ENCODE results near the gene PTPRZ1.

The PTPRZ1 gene

GRCh38 chr7:121873289-121874194, 581 bp downstream of the PTPRZ1 start:
- no peaks in the 10 kb centered on the region for H3K36me3 ChIP-seq (replicated peaks; ENCODE audit: low read depth, low read length)
- H3K9me3 ChIP-seq (ENCODE audit: insufficient read depth, low read length) = no peaks in the 10 kb centered on the region
- H2AFZ ChIP-seq (ENCODE audit: low read depth, low read length) = no peak overlapping the region
- no peak overlapping the region for H3K27ac ChIP-seq (ENCODE audit: low read length)
- TF ChIP-seq CTCF (IDR thresholded peaks at IDR 0.05; ENCODE audit: low read depth, low read length) (no peak), EZH2phosphoT487 (IDR thresholded peaks at IDR 0.05; ENCODE audit: low read depth) (no peak)
- H3K79me2 ChIP-seq (ENCODE audit: low read length) = no peaks in the 10 kb centered on the region
- H3K4me2 ChIP-seq (ENCODE audit: low read length) = no peak overlapping the region
- H3K9ac ChIP-seq (ENCODE audit: low read length) = no peak overlapping the region
- H4K20me1 ChIP-seq (ENCODE audit: insufficient read depth, low read length) = no peaks in the 10 kb centered on the region
- H3K27me3 ChIP-seq (ENCODE audit: low read depth, low read length) = no peaks in the 10 kb centered on the region
- no peaks in the 10 kb centered on the region for H3K4me1 ChIP-seq (ENCODE audit: low read length)
- no peak overlapping the region for H3K4me3 ChIP-seq (ENCODE audit: low read length)

GRCh38 chr7:121874298-121874697, 1.3 kb downstream of the PTPRZ1 start:
- Histone ChIP-seq H3K27ac (ENCODE audit: low read length) (no peak overlapping the region), H3K4me3 (ENCODE audit: low read length) (no peak overlapping the region), H2AFZ (ENCODE audit: low read depth, low read length) (no peak overlapping the region), H3K9ac (ENCODE audit: low read length) (no peak overlapping the region), H3K9me3 (ENCODE audit: insufficient read depth, low read length) (no peaks in the 10 kb centered on the region), H3K4me1 (ENCODE audit: low read length) (no peaks in the 10 kb centered on the region), H4K20me1 (ENCODE audit: insufficient read depth, low read length) (no peaks in the 10 kb centered on the region), H3K27me3 (ENCODE audit: low read depth, low read length) (no peaks in the 10 kb centered on the region), H3K79me2 (ENCODE audit: low read length) (no peaks in the 10 kb centered on the region), H3K36me3 (replicated peaks; ENCODE audit: low read depth, low read length) (no peaks in the 10 kb centered on the region), H3K4me2 (ENCODE audit: low read length) (no peak overlapping the region)
- no peak for TF ChIP-seq EZH2phosphoT487 (IDR thresholded peaks at IDR 0.05; ENCODE audit: low read depth)
- TF ChIP-seq CTCF (IDR thresholded peaks at IDR 0.05; ENCODE audit: low read depth, low read length) = no peak

DNA sequence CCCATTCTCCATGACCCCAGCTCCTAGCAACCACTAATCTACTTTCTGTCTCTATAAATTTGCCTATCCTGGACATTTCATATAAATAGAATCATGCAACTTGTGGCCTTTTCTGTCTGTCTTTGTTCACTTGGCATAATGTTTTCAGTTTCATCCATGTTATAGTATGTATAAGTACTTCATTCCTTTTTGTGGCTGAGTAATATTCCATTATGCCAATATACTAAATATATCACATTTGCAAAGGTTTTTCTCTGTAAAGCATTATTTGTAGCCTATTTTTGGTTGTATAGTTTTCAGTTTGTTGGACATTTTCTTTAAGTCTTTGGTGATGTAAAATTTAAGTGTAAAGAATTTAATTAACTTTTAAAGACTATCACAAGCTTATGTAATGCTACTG, 2.2 kb downstream of the PTPRZ1 start:
- no peaks in the 10 kb centered on the region for H4K20me1 ChIP-seq (ENCODE audit: insufficient read depth, low read length)
- no peaks in the 10 kb centered on the region for H3K9me3 ChIP-seq (ENCODE audit: insufficient read depth, low read length)
- TF ChIP-seq CTCF (IDR thresholded peaks at IDR 0.05; ENCODE audit: low read depth, low read length) = no peak
- TF ChIP-seq EZH2phosphoT487 (IDR thresholded peaks at IDR 0.05; ENCODE audit: low read depth) = no peak
- H3K27ac ChIP-seq (ENCODE audit: low read length) = no peak overlapping the region
- H3K79me2 ChIP-seq (ENCODE audit: low read length) = no peaks in the 10 kb centered on the region
- no peak overlapping the region for H2AFZ ChIP-seq (ENCODE audit: low read depth, low read length)
- no peak overlapping the region for H3K4me3 ChIP-seq (ENCODE audit: low read length)
- no peak overlapping the region for H3K9ac ChIP-seq (ENCODE audit: low read length)
- H3K36me3 ChIP-seq (replicated peaks; ENCODE audit: low read depth, low read length) = no peaks in the 10 kb centered on the region
- no peaks in the 10 kb centered on the region for H3K4me1 ChIP-seq (ENCODE audit: low read length)
- no peaks in the 10 kb centered on the region for H3K27me3 ChIP-seq (ENCODE audit: low read depth, low read length)
- H3K4me2 ChIP-seq (ENCODE audit: low read length) = no peak overlapping the region

DNA sequence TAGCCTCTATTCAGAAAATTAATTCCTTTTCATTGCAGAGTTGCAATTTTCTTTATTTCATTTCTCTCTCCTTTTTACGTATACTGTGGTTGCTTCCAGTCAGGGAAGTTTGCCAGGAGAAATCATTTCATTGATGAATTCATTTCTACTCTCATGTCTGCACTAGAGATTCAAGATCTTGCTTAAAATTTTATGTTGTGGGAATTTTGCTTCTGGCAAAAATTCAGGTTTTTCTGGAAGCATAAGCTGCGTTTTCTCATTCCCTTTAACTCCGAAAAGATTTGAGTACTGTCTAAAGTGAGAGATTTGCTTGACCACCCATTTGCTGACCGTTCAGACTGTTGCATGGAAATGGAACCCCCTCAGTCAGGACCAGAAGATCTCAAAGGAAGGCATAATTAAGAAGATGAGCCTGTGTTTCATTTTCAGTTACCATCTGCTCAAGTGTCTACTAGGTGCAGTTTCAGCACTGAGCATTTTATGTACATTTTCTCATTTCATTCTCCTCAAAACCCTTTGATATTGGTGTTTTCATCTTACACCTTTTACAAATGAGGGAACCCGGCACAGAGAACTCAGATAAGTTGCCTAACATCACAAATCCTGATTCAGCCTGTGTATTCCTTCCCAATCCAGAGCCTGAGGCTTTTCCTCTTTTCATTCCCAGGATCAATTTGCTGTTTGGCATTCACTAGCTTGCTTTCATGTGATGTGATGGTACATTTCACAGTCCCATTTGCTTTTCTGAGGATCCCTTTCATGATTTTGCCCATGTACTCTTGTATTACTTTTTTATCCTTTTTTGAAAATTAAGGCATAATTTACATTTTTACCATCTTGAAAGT, 3.9 kb downstream of the PTPRZ1 start:
- H3K4me3 ChIP-seq (ENCODE audit: low read length) = no peak overlapping the region

More for the DNA sequence above, 3.9 kb downstream of the PTPRZ1 start:
- H3K4me2 ChIP-seq (ENCODE audit: low read length) = no peak overlapping the region
- H4K20me1 ChIP-seq (ENCODE audit: insufficient read depth, low read length) = no peaks in the 10 kb centered on the region
- TF ChIP-seq EZH2phosphoT487 (IDR thresholded peaks at IDR 0.05; ENCODE audit: low read depth) = no peak
- no peak for TF ChIP-seq CTCF (IDR thresholded peaks at IDR 0.05; ENCODE audit: low read depth, low read length)
- H3K9me3 ChIP-seq (ENCODE audit: insufficient read depth, low read length) = no peaks in the 10 kb centered on the region
- no peaks in the 10 kb centered on the region for H3K79me2 ChIP-seq (ENCODE audit: low read length)
- H3K27ac ChIP-seq (ENCODE audit: low read length) = no peak overlapping the region
- H3K27me3 ChIP-seq (ENCODE audit: low read depth, low read length) = no peaks in the 10 kb centered on the region
- H3K36me3 ChIP-seq (replicated peaks; ENCODE audit: low read depth, low read length) = no peaks in the 10 kb centered on the region
- H3K4me1 ChIP-seq (ENCODE audit: low read length) = no peaks in the 10 kb centered on the region
- H2AFZ ChIP-seq (ENCODE audit: low read depth, low read length) = no peak overlapping the region
- H3K9ac ChIP-seq (ENCODE audit: low read length) = no peak overlapping the region

Measured in OCI-LY3 (cell line).